Measurements from ENCODE around the gene PTPRM.

Gene PTPRM

DNA sequence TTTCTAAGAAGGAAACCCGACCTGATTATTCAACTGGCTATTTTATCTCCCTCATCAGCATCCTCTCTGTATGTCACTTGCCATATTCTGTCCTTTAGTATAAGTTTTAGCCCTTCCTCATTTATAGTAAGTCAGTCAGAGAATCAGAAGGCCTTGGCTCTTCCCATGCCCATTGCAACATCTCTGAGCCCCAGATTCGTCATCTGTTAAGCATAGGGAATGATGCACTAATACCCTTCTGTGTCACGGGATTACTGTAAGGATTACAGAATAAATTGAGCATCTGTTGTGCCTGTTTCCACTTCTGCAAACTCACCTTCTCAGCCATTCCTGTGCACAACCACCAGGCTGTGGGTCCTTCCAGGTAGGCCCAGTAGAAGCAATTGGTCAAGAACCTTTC lies 784.0 kb downstream of the PTPRM start:
- no peak for DNase-seq

DNA sequence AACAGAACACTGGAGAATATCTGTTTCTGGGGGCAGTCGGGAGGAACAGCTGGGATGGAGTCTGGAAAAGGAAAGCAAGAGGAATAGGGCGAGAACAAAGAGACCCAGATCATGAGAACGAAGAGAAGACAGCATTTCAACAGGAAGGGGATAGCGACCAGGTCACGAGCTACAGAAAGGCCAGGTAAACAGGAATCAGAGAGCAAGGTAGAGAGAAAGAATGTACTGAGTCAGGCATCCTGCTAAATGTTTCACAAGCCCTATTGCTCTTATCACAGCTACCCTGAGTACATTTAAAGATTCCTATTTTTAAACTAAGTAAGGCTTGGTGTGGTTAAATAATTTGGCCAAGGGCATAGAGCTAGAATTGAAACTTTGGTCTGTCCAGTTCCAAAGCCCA lies 787.2 kb downstream of the PTPRM start:
- DNase-seq = no peak

DNA sequence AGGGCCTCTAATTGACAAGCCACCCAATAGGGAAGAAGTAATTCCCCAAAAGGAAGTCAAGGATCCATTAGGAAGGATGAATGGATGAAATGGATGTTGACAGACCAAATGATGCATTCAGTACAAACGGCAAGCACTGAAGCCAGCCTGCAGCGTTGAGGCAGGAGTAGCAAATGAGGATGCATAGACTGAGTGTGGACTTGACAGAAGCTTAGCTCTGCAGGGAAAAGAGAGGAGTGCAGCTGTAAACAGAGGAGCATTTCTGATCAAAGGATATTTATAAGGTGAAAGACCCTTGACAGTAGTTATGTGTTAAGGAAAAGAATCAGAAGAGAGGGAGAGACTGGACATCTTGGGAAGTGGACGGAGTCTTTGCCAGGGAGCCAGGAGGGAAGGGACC lies 788.9 kb downstream of the PTPRM start:
- DNase-seq = no peak

DNA sequence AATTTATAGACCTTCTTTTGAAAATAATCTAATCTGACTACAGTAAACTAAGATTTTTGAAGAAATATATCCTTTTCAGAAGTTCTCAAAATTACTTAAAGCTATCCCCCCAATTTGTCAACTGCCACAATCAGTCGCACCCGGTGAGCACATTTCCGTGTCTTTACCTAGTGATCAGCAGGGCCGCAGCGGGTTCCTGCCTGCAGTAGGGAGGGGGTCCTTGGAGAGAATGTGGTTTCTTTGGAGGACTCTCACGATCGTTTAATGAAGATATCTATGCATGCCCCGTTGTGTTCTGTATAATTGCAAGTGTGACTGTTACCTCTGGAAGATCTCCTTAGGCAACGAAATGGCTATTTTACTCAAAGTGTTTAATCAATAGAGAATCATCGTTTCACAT lies 790.2 kb downstream of the PTPRM start:
- no peak for DNase-seq

DNA sequence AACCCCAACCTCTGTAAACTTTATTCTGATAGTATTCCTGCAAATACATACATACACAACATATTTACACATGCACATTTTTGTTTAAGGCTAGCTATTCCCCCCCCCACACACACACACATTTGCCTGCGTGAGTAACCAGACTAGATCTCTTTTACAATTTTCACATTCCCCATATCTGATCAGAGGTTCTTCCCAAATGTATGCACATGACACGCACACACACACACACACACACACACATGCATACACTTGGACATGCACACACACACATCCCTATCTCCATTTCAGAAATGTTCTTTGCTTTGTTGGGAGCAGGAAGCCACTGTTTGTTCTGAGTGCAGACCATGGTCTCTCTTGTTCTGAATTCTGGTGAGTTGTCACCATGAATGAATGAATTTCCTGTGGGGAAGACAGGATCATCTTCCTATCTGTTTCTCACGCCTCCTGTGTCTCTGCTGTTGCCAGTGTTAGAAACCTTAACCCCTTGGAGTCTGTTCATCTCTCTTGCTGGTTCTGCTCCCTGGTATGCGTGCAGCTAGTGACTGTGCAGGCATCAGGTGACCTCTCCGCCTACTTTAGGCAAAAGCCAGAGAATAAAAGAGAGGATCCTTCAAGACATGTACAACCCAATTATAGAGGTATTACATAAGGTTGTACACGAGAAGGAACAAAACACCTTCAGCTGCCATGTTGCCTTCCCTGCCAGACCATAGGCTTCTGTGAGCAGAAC lies 791.1 kb downstream of the PTPRM start:
- DNase-seq = no peak

DNA sequence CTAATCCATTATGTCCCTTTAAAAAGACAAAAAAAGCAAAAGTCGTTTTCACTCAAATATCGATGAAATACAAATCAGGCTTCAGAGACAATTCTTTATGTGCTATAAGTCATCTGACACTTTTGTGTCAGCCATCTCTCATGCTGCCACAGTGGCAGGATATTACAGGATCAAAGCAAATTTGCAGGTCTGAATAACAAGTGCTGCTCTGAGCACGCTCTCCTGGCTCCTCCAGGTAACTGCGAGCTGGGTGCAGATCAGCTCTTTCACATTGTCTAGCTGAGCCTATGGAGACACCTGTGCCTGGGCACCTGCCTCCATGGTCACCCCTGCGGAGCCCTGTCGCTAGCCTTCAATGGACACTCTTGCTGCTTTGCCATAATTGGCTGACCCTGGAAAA lies 792.0 kb downstream of the PTPRM start:
- no peak for DNase-seq

DNA sequence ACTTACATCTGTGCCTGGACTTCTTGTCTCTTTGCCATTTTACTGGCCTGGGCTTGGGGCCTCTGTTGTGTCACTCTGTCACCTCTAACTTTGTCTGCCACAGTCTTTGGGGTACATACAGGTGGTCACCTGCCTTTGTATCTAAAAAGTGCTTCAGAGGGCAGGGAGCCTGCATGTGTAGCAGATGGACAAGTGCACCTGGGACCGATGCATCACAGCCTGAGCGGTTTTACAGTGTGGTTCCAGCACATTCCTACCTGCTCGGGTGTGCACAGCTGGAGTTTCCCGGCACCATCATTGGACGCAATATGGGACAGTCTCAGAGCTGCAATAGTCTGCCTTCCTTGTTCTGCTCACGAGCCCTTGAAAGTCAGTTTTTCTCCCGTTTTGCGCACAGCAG lies 792.4 kb downstream of the PTPRM start:
- no peak for DNase-seq

DNA sequence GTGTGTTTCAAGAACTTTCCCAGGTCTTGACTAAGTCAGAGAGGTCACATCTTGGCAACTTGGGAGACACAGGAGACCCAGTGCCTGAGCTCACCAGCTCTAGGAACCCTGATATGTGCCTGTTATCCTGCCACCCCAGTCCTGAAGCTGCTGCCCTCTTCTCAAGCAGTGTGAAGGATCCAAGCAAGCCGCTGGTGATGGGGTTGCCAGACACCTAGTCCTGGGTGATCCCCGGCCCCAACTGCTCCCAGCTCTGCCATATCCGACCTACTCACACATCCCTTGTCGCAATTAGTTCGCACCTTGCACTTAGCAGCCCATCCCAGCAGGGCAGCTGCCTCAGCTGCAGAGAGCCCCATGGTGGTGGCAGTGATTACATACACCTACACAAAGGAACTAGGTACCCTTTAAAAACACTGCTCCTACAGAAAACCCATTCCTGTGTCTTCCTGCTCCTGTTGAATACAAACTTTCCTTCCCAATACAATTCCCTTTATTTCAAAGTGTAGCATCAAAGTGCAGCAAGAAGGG lies 794.9 kb downstream of the PTPRM start:
- DNase-seq = no peak

DNA sequence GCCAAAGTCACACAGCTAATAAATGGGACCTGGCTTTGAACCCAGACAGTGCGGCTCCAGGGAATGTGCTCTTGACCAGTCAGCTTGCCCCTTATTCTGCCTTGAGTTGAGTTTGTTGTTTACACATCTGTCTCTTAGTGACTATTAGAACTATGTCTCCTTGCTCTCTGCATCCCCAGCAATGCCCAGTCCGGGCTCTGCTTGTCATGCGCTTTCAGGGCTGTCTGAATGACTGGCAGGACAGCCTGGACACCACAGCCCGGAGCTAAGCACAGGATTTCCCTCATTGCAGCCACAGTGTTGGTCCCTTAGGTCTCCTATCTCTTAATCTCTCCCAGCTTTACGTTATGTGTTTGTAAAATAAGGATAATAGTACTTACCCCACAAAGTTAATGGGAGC lies 795.7 kb downstream of the PTPRM start:
- DNase-seq = no peak

DNA sequence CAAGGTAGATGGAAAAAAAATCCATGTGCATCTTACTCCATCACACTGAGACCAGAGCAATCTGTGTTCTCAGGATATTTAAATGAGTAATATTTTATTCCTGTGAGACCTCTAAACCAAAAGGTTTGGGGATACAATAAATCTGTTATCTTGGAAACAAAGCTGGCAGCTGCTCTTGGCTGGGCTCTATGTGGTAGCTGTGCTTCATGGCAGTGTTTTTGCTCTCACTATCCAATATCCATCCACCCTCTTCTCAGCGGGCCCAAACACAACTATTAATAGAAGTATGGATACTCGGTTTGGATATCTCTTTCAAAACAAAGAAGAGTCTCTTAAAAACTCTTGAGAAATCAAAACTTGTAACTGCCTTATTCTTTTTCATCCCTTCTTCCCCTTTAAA lies 797.3 kb downstream of the PTPRM start:
- no peak for DNase-seq

DNA sequence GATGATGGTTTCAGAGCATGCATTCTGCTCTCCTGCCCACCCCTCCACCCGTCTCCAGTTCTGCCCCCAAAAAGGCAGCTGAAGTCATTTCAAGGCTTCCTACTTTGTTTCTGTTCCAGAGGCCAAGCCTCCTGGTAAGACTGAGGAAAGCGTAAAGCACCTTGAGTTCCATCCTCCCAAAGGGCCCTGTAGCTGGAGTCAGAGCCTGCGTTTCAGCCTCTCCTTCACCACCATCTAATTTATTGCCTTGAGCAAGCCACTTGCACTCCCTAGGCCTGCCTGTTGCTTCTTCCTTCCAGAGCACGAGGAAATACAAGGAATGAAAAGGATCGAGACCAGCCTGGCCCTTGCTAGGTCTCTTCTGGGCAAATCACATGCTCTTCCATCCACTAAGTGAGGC lies 797.9 kb downstream of the PTPRM start:
- DNase-seq = no peak

DNA sequence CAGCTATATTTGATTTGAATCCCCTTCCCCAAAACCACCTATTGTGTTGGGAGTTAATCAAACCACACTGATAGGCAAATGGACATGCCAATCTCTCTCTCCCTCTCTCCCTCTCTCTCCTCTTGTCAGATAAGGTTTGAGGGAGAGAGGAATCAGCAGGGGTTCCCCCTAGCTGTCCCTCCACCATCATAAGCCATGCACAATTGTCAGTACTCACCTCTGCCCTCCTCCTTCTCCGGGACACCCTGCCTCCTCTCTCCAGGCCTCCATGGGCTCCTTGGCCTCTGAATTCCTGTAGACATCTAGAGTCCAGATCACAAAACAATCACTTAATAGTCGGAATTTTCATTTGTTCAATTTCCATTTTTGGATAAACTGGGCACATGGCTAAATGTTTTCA lies 798.4 kb downstream of the PTPRM start:
- DNase-seq = no peak

DNA sequence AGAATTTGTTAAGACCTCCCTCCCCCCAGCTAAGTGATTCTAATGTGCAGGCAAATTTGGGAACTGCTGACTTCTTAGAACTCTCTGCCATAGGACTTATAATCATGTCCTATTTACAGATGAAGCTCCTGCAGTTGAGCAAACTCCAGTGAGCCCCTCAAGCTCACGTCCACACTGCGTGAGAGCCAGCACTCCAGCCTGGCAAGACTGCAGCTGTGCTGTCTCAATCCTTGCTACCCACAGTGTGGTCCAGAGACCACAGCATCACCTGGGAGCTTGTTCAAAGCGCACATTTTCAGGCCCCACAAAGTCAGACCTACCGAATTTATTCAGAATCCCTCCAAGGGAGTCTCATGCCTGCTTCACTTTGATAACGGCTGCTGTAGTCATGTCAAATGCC lies 799.0 kb downstream of the PTPRM start:
- no peak for DNase-seq

DNA sequence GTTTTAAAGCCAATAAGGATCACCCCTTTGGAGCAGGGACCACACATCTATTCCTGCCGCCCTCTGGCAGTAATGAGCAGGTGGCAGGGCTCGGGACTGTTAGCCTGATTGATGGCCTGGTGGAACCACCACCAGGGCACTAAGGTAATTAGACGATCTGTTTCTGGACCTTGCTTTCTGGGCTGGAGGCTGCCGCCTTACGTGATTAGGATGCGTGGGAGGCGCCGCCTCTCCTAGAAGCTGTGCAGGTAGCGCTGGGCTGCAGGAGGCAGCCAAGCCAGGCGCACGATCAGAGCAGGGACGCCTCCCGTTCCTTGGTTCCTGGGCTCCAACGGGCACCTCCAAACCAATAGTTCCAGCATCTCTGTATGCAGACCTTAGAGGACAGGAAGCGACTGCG lies 799.5 kb downstream of the PTPRM start:
- DNase-seq = no peak

DNA sequence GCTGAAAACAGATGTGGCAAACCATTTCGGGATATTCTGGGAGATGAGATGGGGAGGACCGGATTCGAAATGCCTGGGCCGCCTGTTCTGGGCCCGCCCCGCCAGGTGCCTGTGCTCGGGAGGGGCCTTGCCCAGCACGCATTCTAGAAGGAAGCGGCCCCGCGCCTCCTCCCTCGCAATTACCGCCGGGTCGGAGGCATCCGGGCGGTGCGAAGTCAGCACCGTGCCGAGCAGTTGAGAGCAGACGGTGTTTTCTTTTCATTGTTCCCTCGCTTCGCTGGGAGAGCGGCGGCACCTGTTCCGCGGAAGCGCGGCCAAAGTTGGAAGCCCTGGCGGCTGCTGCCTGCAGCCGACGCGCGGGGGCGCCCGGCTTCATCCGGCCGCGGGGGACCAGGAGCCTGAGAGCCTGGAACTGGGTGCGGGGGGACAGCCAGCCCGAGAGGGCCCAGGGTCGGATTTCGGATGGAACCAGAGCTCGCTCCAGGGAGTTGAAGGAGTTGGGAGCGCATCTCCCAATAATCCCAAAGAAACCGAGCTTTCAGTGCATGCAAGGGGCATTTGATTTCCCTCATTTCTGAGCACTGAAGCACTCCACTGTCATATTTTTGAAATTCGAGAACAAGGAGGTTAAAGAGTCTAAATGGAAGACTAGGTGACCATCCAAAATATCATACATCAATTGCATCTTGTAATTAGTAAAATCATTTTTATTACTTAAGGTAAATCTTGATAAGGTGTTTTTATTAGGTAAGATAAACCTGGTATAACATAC lies 800.3 kb downstream of the PTPRM start:
- DNase-seq = no peak

DNA sequence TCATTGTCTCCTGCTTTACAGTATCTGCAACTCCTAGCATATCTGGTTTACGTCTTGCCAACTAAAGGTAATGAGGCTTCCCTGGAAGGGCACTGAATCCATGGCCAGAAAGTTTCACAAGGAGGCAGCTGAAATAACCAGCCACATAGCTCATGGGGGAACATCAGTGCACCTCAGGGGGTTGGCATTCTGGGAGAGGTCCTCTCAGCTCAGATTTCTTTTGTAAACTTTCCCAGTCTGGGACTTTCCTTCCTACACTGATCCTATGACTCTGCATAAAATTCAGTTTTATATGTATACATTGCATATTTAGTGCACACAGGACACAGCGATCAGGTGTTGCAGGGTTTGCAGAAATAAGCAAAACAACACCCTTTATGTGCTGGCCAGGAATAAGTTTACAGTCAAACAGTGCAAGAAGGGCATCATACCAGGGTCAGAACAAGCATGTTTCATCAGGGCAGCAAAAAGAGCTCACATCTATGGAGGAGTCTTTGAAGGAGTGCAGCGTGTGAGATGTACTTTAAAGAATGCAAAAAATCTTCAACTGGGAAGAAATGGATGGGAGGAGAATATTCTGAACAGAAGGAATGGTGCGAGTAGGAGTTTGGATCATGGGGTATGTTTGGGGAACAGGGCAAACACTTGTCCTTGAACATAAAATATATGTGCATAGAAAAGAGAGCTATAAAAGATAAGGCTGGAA lies 801.5 kb downstream of the PTPRM start:
- DNase-seq = no peak

DNA sequence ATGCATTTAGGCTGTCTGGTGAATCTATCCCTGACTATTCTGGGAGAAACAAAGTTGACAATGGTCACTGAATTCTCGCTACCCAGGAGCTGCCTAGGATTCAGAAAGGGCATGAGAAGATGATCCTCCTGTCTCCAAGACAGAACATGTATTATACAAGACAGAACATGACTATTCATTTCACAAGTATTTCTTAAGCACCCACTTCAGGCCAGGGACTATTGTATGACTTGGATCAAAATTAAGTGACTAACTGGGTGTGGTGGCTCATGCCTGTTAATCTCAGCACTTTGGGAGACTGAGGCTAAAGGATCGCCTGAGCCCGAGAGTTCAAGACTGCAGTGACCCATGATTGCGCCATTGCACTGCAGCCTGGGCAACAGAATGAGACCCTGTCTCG lies 806.4 kb downstream of the PTPRM start:
- DNase-seq = no peak

DNA sequence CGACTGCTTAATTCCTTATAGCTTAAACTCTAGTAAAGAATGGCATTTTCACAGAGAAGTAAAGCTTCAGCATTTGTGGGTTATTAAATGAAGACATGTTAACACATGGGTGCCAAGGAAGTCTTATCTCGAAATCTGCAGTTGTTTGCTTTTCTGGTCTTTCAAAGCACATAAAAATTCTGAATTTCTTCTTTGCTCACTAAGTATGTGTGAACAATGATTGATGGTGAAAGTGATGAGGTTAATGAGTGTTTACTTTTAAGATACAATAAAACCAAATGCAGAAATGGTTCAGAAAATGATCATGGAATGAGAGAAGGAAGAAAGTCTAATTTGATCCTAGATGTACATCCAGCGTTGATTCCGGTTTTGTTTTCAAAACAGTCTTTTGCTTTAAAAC lies 807.6 kb downstream of the PTPRM start:
- no peak for DNase-seq

DNA sequence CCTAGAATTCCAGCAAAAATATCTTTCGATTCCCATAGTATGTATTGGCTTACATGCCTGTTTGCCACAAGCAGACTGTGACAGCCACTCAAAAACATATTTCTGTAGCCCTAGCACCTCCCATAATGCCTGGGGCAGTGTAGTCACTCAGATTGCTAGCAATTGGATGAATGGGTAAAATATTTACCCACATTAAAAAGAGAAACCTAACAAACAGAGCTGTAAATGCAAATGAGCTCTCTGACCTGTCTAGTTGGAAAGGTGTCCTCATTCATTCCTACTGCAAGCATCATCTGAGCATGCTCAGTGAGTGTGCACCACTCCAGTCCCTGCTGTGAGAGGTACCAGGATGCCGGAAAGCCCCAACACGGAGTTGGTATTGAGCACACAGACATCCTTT lies 808.1 kb downstream of the PTPRM start:
- DNase-seq = no peak

DNA sequence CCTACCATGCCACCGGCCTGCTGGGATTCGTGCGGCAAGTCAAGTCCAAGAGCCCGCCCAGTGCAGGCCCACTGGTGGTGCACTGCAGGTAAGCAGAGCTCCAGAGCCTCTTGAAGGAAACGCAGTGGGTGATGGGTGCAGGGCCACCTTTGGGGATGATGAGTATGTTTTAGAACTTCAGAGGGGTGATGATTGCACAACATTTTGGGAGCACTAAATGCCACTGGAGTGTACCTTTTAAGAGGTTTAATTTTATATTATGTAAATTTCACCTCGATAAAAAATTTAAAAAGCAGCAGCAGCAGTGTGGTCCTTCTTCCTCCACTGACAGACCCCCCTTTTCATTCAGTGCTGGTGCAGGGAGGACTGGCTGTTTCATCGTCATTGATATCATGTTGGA lies 809.0 kb downstream of the PTPRM start:
- no peak for DNase-seq

DNA sequence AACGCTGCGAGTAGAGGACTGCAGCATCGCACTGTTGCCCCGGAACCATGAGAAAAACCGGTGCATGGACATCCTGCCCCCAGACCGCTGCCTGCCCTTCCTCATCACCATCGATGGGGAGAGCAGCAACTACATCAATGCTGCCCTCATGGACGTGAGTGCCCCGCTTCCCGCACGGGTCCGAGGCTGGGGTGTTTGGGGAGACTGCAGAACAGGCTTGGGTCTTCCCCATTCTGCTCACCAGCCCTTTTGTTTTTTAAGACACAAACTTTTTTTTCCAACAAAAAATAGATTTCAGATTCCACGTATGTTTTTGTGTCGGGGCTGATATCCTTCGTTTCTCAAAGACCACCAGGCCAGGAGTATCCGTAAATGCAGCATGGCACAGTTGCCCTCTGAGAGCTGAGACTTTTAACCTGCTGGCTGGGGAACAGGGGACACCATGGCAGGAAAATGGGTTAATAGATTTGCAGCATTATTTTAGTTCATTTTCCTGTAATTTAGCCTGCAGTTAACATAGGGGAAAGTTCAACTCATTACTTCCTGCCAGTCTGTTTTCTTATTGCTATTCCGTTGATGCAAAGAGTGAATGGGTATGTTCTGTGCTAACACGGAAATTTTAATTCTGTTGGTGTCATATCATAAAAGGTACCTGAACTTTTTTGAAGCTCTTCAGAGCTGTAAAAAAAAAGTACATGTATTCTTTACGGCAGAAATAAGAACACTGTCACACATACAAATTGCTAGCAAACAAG lies 812.2 kb downstream of the PTPRM start:
- no peak for DNase-seq

DNA sequence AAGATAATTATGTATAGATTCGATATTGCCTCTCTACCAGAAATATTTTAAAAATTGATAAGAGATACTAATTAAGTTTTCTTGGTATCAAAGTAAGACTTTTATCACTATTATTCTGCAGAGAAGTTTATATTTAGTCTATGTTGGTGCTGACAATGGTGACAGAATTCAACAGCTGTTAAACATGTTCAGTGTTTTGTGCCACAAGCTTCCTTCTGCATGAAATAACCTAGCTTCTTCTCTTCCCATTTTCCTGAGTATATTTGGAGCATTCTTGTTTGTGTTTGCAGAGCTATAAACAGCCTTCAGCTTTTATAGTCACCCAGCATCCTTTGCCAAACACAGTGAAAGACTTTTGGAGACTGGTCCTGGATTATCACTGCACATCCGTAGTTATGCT lies 812.9 kb downstream of the PTPRM start:
- no peak for DNase-seq

DNA sequence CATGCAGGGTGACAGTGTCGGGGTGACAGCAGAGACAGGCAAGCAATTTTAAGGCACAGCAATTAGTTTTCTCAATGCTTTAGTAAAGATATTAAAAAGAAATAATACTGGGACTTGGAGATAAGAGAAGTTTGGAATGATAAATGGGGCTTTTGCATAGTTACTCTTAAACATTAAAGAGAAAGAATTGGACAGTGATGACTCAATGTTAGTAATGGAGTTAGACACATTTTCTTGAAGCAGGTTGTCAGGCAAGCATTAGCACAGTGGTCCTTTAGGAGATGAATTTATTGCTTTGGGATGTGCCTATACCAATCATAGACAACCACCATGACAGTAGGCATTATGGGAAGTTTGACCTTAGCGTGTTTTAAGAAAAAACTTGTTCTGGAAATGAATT lies 813.8 kb downstream of the PTPRM start:
- no peak for DNase-seq

Data from activated CD4-positive, CD25-positive, alpha-beta regulatory T cell treated with anti-CD3 and anti-CD28 coated beads, Interleukin-2, amount 50 U/mL, for 72 hours (primary cell).